NCI-H510A (cell line): ENCODE measurements around the gene CLEC16A.
"Not testable (repeated sequence)": the region's sequence is repeated elsewhere in the genome, so short reads cannot be mapped to it uniquely, and the experiment has no call there.

Experiments
- DNase-seq: peaks from one replicate; lab custom pipeline; 2025; lab: John Stamatoyannopoulos, UW

Gene CLEC16A

GRCh38 chr16:10939649-10940234 lies 4.6 kb upstream of the CLEC16A start:
- DNase-seq: no peak

GRCh38 chr16:10940501-10941079 lies 3.8 kb upstream of the CLEC16A start:
- DNase-seq: no peak

GRCh38 chr16:10941127-10941933 lies 3.0 kb upstream of the CLEC16A start:
- no peak for DNase-seq

GRCh38 chr16:10941935-10942351 lies 2.4 kb upstream of the CLEC16A start:
- DNase-seq: not testable (repeated sequence)

- peak; percentile 58 for DNase-seq
Measured at GRCh38 chr16:10942352-10943063, 1.9 kb upstream of the CLEC16A start, which contains the start of gene DEXI. TSS of gene DEXI (minus strand) at chr16:10942468. CDS start at chr16:10942005, 463 bp downstream.

- no peak for DNase-seq
Measured at GRCh38 chr16:10943064-10943353, 1.4 kb upstream of the CLEC16A start.

GRCh38 chr16:10945065-10945787 lies 862 bp downstream of the CLEC16A start:
- DNase-seq: no peak

GRCh38 chr16:10946308-10946707 lies 1.9 kb downstream of the CLEC16A start:
- no peak for DNase-seq

- no peak for DNase-seq
Measured at GRCh38 chr16:10947211-10947787, 2.9 kb downstream of the CLEC16A start.

GRCh38 chr16:10949424-10949970 lies 5.1 kb downstream of the CLEC16A start:
- no peak for DNase-seq

- DNase-seq: no peak
Measured at GRCh38 chr16:10950393-10950792, 6.0 kb downstream of the CLEC16A start.

- no peak for DNase-seq
Measured at GRCh38 chr16:10951026-10951425, 6.7 kb downstream of the CLEC16A start.

- no peak for DNase-seq
Measured at GRCh38 chr16:10954903-10955302, 10.5 kb downstream of the CLEC16A start.

- no peak for DNase-seq
Measured at GRCh38 chr16:10957771-10958482, 13.6 kb downstream of the CLEC16A start.

- DNase-seq: no peak
Measured at GRCh38 chr16:10959161-10959560, 14.8 kb downstream of the CLEC16A start.

GRCh38 chr16:10961231-10961630 lies 16.9 kb downstream of the CLEC16A start:
- DNase-seq: no peak

- DNase-seq: peak; percentile 57
Measured at GRCh38 chr16:10964039-10964890, 19.9 kb downstream of the CLEC16A start.

GRCh38 chr16:10964891-10965326 lies 20.5 kb downstream of the CLEC16A start:
- DNase-seq: no peak

GRCh38 chr16:10965440-10966061 lies 21.2 kb downstream of the CLEC16A start:
- no peak for DNase-seq
